NB4 (cell line): ENCODE data around the gene FILIP1L.

Experiments
- DNase-seq: peaks from one replicate; pipeline ENCODE4 v3.0.0; 2010; ENCODE audit warnings: low read depth
- H3K4me3 ChIP-seq: one replicate; pipeline ENCODE4 v1.5.1; 2011; ENCODE audit warnings: mild to moderate bottlenecking, low read depth, low read length, moderate library complexity
- CTCF ChIP-seq: IDR thresholded peaks from one replicate; pipeline ENCODE4 v1.5.1; 2012; ENCODE audit warnings: low read depth, low read length
- MAX ChIP-seq: IDR thresholded peaks from 2 replicates; pipeline ENCODE4 v1.6.1; 2011; ENCODE audit warnings: low read depth, low read length
- MYC ChIP-seq: IDR thresholded peaks from 2 replicates; pipeline ENCODE4 v1.6.1; 2011; ENCODE audit warnings: low read depth, low read length
- POLR2A ChIP-seq: IDR thresholded peaks from 2 replicates; pipeline ENCODE4 v1.6.1; 2011; ENCODE audit warnings: mild to moderate bottlenecking; ENCODE audit not compliant: insufficient read length; ENCODE audit errors: extremely low read depth

The FILIP1L gene

GRCh38 chr3:100103558-100104441, 10.5 kb downstream of the FILIP1L start:
- no peak overlapping the region for H3K4me3 ChIP-seq
- DNase-seq, result peak; percentile 54
- TF ChIP-seq MAX, result no peak

GRCh38 chr3:100102757-100103156, 11.5 kb downstream of the FILIP1L start:
- no peak for DNase-seq
- H3K4me3 ChIP-seq, result no peak overlapping the region
- TF ChIP-seq MYC, result no peak
- TF ChIP-seq CTCF, result no peak
- no peak for TF ChIP-seq POLR2A
- TF ChIP-seq MAX, result no peak

GRCh38 chr3:100100425-100100824, 13.9 kb downstream of the FILIP1L start:
- no peak overlapping the region for H3K4me3 ChIP-seq
- no peak for DNase-seq
- TF ChIP-seq MYC (no peak), CTCF (no peak), MAX (no peak), POLR2A (no peak)

GRCh38 chr3:100099621-100100020, 14.7 kb downstream of the FILIP1L start:
- H3K4me3 ChIP-seq, result no peak overlapping the region
- TF ChIP-seq MAX, result no peak
- TF ChIP-seq POLR2A, result no peak
- TF ChIP-seq CTCF, result no peak
- TF ChIP-seq MYC, result no peak
- no peak for DNase-seq

GRCh38 chr3:100098784-100099070, 15.6 kb downstream of the FILIP1L start:
- H3K4me3 ChIP-seq, result no peak overlapping the region
- TF ChIP-seq CTCF (no peak), MYC (no peak), POLR2A (no peak), MAX (no peak)
- no peak for DNase-seq

- DNase-seq, result no peak
- TF ChIP-seq MYC, result no peak
- no peak for TF ChIP-seq MAX
- TF ChIP-seq POLR2A, result no peak
- no peak for TF ChIP-seq CTCF
- H3K4me3 ChIP-seq, result no peak overlapping the region
Measured at GRCh38 chr3:100097919-100098783, 16.1 kb downstream of the FILIP1L start.
